ENCODE data around the gene DOCK4. TPM values are rescaled to one million over a fixed set of nuclear protein-coding genes. Genes with fewer than 3 reads are reported as not detected.

DOCK4 gene
- total and polyA plus RNA-seq, 2 of the 8 experiments (the other 6 are each of a cell fraction or from before 2014, with no cell fraction given), result 5.1 to 23.6 TPM

DNA sequence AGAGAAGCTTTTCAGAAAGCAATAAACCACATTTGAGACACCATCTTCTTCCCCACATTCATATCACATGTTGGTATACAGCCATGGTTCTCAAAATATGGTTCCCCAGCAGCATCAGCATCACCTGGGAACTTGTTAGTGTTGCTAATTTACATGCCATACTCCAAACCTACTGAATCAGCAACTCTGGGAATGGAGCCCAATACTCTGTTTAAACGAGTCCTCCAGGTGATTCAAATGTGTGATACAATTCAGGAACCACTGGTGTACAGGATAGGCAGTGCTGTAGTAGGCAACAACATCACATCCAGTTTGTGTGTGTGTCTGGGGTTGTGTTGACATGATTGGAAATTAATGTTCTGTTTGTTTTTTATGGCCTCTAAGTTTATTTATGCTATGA is 48.0 kb upstream of the DOCK4 start:
- Histone ChIP-seq H3K56ac (replicated peaks; ENCODE audit: insufficient read length, low read depth, low read length) (no peak overlapping the region), H3K23ac (ENCODE audit: insufficient read length) (no peak overlapping the region), H4K5ac (ENCODE audit: insufficient read length, low read depth, low read length) (no peak overlapping the region), H4K91ac (replicated peaks; ENCODE audit: insufficient read length, low read length) (no peak overlapping the region), H2AFZ (ENCODE audit: low read length) (no peak overlapping the region), H2BK120ac (replicated peaks; ENCODE audit: low read depth, low read length) (no peak overlapping the region), H4K20me1 (replicated peaks in 1 of 2; ENCODE audit: control insufficient read depth in 1 of 2, insufficient read depth in 2 of 2, low read length in 2 of 2) (peaks cover 6 to 8% of the 10 kb centered on the region in 2 experiments), H4K8ac (ENCODE audit: extremely low read depth, insufficient read depth, low read length) (no peak overlapping the region), H2BK20ac (ENCODE audit: low read length) (no peak overlapping the region), H3K4me3 (ENCODE audit: extremely low read depth in 1 of 4, insufficient read depth in 2 of 4, low read depth in 3 of 4, low read length in 4 of 4) (no peak overlapping the region), H3K79me1 (ENCODE audit: low read depth, low read length) (no peaks in the 10 kb centered on the region), H2BK12ac (ENCODE audit: low read depth, low read length) (no peak overlapping the region), H3K18ac (ENCODE audit: extremely low read depth, low read length) (no peak overlapping the region), H3K4me2 (ENCODE audit: insufficient read depth in 1 of 2, low read depth in 2 of 2, low read length in 2 of 2) (no peak overlapping the region), H3K9ac (replicated peaks in 1 of 4; ENCODE audit: extremely low read depth in 1 of 4, low read depth in 3 of 4, low read length in 3 of 4) (no peak overlapping the region), H2BK15ac (ENCODE audit: low read length) (no peak overlapping the region), H3K14ac (ENCODE audit: insufficient read length) (no peak overlapping the region), H3K27me3 (replicated peaks in 1 of 4; ENCODE audit: control insufficient read depth in 3 of 4, extremely low read depth in 1 of 4, insufficient read depth in 3 of 4, low read length in 3 of 4) (peaks cover 2 to 18% (median 11%) of the 10 kb centered on the region in 4 experiments), H2BK5ac (ENCODE audit: low read depth, low read length) (no peak overlapping the region), H3K36me3 (ENCODE audit: control insufficient read depth in 2 of 4, insufficient read depth in 4 of 4, low read length in 3 of 4) (no peaks in the 10 kb centered on the region), H3K9me3 (ENCODE audit: insufficient read depth in 2 of 2, low read depth in 1 of 2, low read length in 1 of 2) (no peaks in the 10 kb centered on the region), H2AK5ac (ENCODE audit: low read depth, low read length) (no peak overlapping the region), H3K4ac (replicated peaks; ENCODE audit: insufficient read length, low read depth, low read length) (no peak overlapping the region), H3K79me2 (ENCODE audit: control insufficient read depth in 1 of 2, insufficient read depth in 2 of 2, low read length in 2 of 2) (peaks cover 0 to 45% of the 10 kb centered on the region in 2 experiments; a peak in 2 of 4 replicates), H3K4me1 (replicated peaks in 1 of 4; ENCODE audit: control insufficient read depth in 3 of 4, insufficient read depth in 4 of 4, low read length in 3 of 4) (peaks cover 2 to 19% (median 14%) of the 10 kb centered on the region in 4 experiments; a peak in 4 of 7 replicates), H3K27ac (ENCODE audit: low read depth, low read length) (no peak overlapping the region), H3K23me2 (ENCODE audit: low read depth, low read length) (no peaks in the 10 kb centered on the region)
- WGBS, 2 experiments (ENCODE audit: extremely low coverage in 1 of 2, insufficient coverage in 1 of 2, insufficient read length in 1 of 2, insufficient replicate concordance in 2 of 2, low coverage in 1 of 2, low lambda C conversion rate in 2 of 2, missing lambda C conversion rate in 1 of 2), result 96% methylated on average over 1 of the region's 1 CpG; no CpG with 5 or more reads in 1 of the 2 experiments
- DNase-seq (ENCODE audit: low read depth in 1 of 2, low spot score in 2 of 2), result no peak
- FAIRE-seq, result no peak
- CTCF ChIA-PET (ENCODE audit: partially characterized antibody), result interaction anchor here (0.8 to 0.9 kb wide), 2 partner anchors 20 to 27 kb away, joined by 3 read pairs; no protein-coding TSS in a partner anchor
- TF ChIP-seq RXRA (IDR thresholded peaks at IDR 0.05; ENCODE audit: insufficient read depth, low read depth, low read length) (no peak), JUN (IDR thresholded peaks at IDR 0.05; ENCODE audit: low read depth, low read length) (no peak)
- TF ChIP-seq, protein P1, sequence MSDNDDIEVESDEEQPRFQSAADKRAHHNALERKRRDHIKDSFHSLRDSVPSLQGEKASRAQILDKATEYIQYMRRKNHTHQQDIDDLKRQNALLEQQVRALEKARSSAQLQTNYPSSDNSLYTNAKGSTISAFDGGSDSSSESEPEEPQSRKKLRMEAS (IDR thresholded peaks at IDR 0.05), result no peak
- POLR2A ChIA-PET (ENCODE audit: partially characterized antibody), result no interaction called here

Data from H1 (cell line).